Transverse colon (tissue), 4 donors: ENCODE measurements around the gene OSBPL6.

ENCODE experiments used
- CTCF ChIP-seq, 5 experiments: fragments of 200-600 bp in 3 of 5; fragments of 450-650 bp in 2 of 5; sonication (generic) in 3 of 5; IDR thresholded peaks; 1 replicate in 2 of 5; 2 replicates in 3 of 5; pipeline ENCODE4 v1.5.1; 2016 to 2017; ENCODE audit warnings: antibody characterized with exemption in 5 of 5, inconsistent platforms in 3 of 5, mild to moderate bottlenecking in 2 of 5, moderate library complexity in 1 of 5
- EP300 ChIP-seq: sonication (generic); formaldehyde crosslinking; IDR thresholded peaks from one replicate; pipeline ENCODE4 v1.6.1; 2017; ENCODE audit warnings: antibody characterized with exemption, low read depth
- POLR2A ChIP-seq: fragments of 450-650 bp; IDR thresholded peaks from one replicate; pipeline ENCODE4 v1.6.1; 2016; ENCODE audit warnings: antibody characterized with exemption, mild to moderate bottlenecking, moderate library complexity
- POLR2AphosphoS5 ChIP-seq, 3 donors: sonication (generic); formaldehyde crosslinking; IDR thresholded peaks; one replicate each; pipeline ENCODE4 v1.6.1; 2016; ENCODE audit warnings: antibody characterized with exemption in 3 of 3

GRCh38 chr2:178258916-178259315 lies 64.6 kb downstream of the OSBPL6 start:
- TF ChIP-seq CTCF (IDR thresholded peaks at IDR 0.05): no peak
- TF ChIP-seq POLR2A: no peak
- TF ChIP-seq EP300: no peak
- no peak for TF ChIP-seq POLR2AphosphoS5 (IDR thresholded peaks at IDR 0.05)
